ENCODE measurements around the gene SVOP.

SVOP gene

GRCh38 chr12:108977360-108977759 is 43.5 kb downstream of the SVOP start:
- no peak for DNase-seq (ENCODE audit: low read depth)

- no peak for DNase-seq (ENCODE audit: low read depth)
These were observed 45.8 kb downstream of the SVOP start for GRCh38 chr12:108975024-108975593.

- no peak for DNase-seq (ENCODE audit: low read depth)
These were observed 47.2 kb downstream of the SVOP start for GRCh38 chr12:108973629-108974152.

- no peak for DNase-seq (ENCODE audit: low read depth)
These were observed 48.5 kb downstream of the SVOP start for GRCh38 chr12:108972358-108972757.

GRCh38 chr12:108969622-108970021 is 51.2 kb downstream of the SVOP start:
- no peak for DNase-seq (ENCODE audit: low read depth)

DNA sequence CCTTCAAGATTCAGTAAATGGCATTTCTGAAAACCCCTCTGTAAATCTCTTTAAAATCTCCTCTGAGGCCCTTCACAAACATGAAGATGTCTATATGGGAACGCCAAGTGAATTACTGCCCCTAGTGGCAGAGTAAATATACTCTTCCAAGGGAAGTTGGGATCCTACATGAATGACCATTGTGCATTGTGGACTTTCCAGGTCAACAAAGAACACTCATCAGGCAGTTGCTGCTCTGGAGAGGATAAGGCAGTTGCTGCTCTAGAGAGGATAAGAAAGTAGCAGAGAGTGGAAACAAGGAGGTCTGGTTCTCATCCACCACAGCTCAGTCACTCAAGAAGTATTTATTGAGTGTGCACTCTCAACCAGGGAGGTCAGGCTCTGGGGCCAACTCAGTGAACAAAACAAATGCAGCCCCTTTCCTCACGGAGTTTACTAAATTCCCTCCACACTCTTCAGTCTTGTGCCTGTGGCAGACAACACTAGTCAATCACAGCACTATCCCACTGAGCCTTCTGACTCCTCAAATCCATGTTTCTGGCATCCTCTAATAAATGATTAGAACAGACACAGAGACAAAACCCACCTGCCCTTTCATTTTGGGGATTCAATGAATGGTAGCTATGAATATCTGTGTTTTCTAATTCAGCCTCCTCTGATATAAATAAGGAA is 52.9 kb downstream of the SVOP start:
- no peak for DNase-seq (ENCODE audit: low read depth)

- no peak for DNase-seq (ENCODE audit: low read depth)
These were observed 54.3 kb downstream of the SVOP start for GRCh38 chr12:108966378-108967151.

- DNase-seq (ENCODE audit: low read depth) = no peak
These were observed 55.0 kb downstream of the SVOP start for GRCh38 chr12:108965886-108966285.

DNA sequence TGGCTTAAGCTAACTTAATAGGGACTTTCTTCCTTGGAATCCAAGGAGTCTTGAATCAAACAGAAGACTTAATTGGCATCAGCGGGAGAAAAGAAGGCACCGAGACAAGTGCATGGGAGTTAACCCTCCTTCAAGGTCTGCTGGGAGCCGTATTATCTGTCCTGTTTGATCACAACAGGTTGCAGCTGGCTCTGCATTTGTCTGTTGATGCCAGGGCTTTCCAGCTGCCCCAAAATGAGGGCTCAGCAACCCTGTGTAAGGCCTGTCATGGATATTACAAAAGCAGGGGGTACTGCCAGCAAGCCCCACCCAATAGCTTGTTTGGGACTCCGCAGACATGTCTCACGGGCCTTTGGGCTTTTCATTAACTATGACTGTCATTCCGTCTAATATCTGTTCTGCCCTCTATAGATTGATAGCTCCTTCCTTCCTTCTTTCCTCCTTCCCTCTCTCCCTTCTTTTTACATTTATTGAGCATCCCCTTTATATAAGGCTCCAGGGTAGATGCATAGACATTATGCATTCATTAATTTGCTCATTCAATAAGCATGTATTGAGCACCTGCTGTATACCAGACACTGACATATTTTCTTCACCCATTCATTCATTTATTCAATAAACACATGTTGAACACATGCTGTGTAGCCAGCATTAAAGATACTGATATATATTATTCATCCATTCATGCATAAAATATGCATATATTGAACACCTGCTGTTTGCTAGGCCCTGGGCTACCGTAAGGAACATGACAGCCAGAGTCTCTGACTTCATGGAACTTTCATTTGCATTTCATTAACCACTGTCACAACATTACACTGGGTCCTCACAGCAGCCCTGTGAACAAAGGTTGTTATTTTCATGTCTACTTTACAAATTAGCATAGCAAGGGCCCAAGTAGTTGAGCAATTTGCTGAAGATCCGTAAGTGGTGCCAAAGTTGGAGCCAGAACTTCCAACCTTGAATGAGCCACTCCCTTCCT is 56.2 kb downstream of the SVOP start:
- no peak for DNase-seq (ENCODE audit: low read depth)

- no peak for DNase-seq (ENCODE audit: low read depth)
These were observed 58.6 kb downstream of the SVOP start for GRCh38 chr12:108962256-108962655.

DNA sequence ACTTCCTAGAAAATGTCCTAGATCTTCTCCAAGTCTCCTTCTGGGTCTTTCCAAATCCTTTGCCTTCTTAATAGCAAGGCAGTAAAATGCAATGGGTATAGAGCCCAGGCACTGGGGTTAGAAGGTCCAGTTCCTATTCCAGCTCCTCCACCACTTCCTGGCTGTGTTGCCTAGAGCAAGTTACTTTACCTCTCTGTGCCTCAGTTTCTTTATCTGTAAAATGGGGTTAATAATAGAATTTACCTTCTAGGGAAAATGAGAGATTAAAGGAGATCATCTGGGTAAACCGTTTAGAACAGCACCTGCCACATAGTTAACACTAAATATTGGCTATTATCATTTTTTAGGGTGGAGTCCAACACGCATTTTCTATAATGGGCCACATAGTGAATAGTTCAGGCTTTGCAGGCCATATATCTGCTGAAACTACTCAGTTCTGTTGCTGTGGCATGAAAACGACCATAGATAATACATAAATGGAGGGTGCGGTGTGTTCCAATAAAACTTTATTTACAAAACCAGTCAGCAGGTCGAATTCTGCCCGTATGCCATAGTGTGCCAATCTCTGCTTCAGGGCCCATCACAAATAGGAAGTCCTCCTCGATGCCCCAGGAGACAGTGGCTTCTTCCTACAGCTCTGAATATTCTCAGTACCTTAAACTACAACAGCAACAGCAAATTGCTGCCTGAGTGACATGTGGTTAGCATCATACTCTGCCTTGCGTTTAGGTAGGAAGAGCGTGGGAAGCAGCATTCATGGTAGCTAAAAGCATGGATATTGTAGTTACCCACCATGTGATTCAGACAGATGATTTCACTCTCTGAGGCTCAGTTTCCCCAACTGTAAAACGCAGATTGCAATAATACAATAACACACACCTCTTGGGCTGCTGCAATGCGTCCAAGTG is 60.9 kb downstream of the SVOP start:
- no peak for DNase-seq (ENCODE audit: low read depth)

DNA sequence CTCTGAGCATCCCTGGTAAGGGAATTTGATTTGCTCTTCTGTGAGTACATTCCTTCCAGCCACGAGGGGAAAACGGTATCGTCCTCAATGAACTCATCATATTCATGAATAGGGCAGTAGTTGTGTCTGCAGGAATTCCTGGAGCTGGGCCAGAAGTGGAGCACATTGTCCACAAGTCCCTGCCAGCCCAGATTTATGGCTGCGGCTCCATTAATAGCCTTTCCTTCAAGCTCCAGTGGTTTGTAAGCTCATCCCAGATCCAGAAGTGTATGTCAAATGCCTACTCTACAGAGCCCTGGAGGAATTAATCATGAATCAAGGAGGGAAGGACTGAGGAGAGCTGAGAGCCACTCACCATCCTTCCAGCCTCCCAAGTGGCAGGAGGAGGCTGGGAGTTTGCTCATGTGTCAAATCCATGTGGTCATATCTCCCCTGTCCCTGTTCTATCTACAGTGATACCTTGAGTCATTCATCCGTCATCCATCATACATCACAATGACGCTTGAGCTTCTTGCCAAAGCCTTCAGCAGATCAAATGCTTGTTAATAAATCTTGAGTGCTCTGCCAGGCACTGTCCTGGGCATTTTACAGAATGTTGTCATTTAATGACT is 65.5 kb downstream of the SVOP start:
- DNase-seq (ENCODE audit: low read depth) = no peak

DNA sequence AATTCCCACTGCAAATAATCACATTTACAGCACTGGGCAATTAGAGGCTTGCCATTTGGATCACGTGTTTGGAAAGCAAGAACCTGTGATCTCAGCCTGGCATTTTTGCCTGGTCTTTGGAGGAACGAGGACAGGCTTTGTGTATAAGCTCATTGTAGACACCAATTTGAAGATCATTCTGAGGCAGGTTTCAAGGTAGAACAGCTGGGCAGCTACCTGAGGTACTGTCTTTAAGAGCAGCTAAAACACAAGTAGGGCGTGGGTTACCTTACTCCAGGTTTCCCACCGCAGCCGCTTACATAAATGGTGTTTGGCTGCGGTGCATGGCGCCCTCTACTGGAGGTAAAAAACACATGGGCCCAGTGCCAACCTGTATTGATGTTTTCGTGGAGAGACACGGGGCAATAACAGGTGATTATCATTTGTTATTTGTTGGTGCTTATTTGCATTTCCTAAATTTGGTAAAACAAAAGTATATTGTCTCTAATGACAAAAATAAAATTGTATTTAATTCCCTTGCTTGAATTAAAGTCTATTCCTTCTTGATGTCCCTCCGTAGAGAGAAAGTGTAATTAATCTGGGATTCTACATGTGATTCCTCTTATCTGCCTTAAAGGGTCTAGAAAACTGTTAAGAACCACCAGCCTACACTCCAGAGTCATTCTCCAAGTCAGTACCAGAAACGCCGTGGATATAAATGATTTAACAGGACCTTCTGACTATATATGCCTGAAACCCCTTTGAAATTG is 69.7 kb downstream of the SVOP start:
- DNase-seq (ENCODE audit: low read depth) = peak; percentile 23

DNA sequence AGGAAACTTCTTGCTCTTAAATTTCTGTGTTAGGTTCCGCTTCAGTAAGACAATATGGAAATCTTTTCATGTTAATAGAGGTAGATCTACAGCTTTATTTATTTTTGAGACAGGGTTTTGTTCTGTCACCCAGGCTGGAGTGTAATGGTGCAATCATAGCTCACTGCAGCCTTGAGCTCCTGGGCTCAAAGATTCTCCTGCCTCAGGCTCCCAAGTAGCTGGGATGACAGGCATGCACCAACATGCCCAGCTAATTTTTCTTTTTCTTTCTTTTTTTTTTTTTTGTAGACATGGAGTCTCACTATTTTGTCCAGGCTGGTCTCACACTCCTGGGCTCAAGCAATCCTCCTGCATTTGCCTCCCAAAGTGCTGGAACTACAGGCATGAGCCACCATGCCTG is 70.9 kb downstream of the SVOP start:
- no peak for DNase-seq (ENCODE audit: low read depth)

- no peak for DNase-seq (ENCODE audit: low read depth)
These were observed 72.5 kb downstream of the SVOP start for GRCh38 chr12:108948367-108948766.

DNA sequence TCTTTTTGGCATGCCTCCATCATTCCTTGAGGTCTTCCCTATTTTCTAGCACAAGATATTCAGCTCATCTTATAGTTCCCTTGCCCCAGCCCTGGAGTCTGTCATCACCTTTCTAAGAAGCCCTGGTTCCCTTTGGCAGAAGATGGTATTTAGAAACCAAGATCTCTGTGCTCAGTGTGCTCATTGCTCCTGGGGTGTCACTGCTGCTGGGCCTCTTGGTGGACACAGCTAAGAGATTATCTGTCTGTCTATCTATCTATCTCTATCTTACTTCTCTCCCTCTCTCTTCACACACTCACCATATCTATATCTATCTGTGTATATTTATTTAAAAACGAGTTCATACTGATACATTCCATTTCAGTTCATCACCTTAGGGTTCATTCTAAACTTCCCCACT is 73.8 kb downstream of the SVOP start:
- no peak for DNase-seq (ENCODE audit: low read depth)

DNA sequence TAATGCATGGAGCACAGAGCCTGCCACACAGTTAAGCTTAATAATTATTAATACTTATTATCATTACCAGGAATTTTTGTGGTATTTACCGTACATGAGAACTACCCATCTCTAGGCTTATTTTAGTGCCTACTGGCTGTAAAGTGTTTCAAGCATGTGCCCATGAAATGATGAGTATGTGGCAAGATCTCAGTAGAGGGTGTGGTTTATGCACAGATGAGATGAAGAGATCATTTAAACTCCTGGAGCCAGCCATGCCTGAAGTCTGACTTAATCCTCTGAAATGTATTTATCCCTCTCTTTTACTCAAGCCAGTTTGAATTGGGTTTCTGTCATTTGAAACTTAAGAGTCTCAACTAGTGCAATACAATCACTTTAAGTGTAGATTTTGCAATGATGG is 80.7 kb downstream of the SVOP start:
- no peak for DNase-seq (ENCODE audit: low read depth)

DNA sequence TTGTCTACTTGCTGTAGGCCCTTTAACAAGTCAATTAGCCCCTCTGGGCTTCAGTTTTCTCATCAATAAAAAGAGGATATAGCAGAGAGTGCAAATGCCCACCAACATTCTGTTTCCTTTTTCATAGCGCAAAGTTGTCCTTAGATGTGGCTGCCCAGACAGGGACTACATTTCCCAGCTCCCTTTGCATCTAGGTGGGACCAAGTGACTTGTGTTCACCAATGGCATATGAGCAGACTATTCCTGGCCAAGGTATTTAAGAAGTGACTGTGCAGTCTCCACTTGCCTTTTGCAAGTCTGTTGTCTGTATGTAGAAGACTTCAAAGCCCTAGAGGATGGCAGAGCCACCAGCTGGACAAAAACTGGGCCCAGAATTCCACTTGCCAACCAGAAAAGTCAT is 81.3 kb downstream of the SVOP start:
- DNase-seq (ENCODE audit: low read depth) = no peak

DNA sequence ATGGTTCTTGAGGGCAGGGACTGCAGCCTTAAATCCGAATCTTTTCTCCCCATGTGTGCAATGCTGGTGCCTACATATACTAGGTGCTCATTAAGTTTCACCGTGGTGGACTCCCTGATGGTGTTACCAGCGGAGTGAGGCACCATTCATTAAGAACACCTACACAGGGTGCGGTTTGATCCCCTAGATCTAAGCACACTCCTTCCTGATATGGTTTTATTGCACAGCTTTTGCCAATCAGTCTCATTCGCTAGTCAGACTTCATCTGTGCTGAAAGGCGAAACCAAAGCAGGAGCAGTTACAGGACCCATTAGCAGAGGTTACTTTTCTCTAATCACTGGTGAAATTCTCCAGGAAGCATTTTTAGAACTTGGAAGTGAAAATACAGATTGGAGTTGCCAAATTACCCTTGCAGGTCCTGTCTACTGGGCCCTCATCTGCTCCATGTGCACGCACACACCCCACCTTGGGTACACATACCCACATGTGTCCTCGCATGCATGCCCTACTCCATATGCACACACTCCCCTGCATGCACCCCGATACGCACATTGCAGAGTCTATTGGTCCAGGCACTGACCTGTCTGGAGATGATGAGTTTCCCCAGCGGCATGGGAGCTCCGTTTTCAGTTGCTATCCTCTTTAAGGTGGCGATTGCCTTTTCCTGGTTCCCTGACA is 82.5 kb downstream of the SVOP start:
- no peak for DNase-seq (ENCODE audit: low read depth)
